T-helper 1 cell treated with Interleukin-12 subunit alpha and Interleukin-12 subunit beta and Interleukin-4 antibody, amounts not matched to agents 30 ng/mL and 1 ng/mL, for 36 hours (primary cell): ENCODE data around the gene ZDHHC5. TPM values are rescaled to one million over a fixed set of nuclear protein-coding genes. Genes with fewer than 3 reads are reported as not detected.
"Not testable (repeated sequence)": the region's sequence is repeated elsewhere in the genome, so short reads cannot be mapped to it uniquely, and the experiment has no call there.

Source experiments
- intact Hi-C: fragments of 100-400 bp; cut with micrococcal nuclease; formaldehyde crosslinking; loops from one replicate; pipeline ENCODE4 v1.15.1; 2024
- total RNA-seq: library from RNA; stranded (reverse); gene quantifications from 2 replicates; pipeline ENCODE4 v1.2.3, GENCODE V29; 2022

The ZDHHC5 gene
- total RNA-seq, 1 donor from 2014 or later = 84.4 TPM

- intact Hi-C loops = no loop called here
These were observed 5.0 kb upstream of the ZDHHC5 start for GRCh38 chr11:57662893-57663292.

GRCh38 chr11:57663975-57664374 is 3.9 kb upstream of the ZDHHC5 start:
- intact Hi-C loops = no loop called here

GRCh38 chr11:57667117-57667735 is 688 bp upstream of the ZDHHC5 start:
- intact Hi-C loops = loop anchor here (1.0 to 5.0 kb wide), 13 partner anchors 10 to 1950 kb away; partner anchors contain the start of genes CLP1, FAM111A, MED19 and OSBP

GRCh38 chr11:57668434-57668782 is 494 bp downstream of the ZDHHC5 start:
- intact Hi-C loops = loop anchor here (1.0 to 5.0 kb wide), 2 partner anchors 132 to 1949 kb away; partner anchors contain the start of gene OSBP

- intact Hi-C loops = no loop called here
These were observed 6.3 kb downstream of the ZDHHC5 start for GRCh38 chr11:57674251-57674650.

- intact Hi-C loops = no loop called here
These were observed 7.4 kb downstream of the ZDHHC5 start for GRCh38 chr11:57675176-57675941.

GRCh38 chr11:57679396-57679795 is 11.5 kb downstream of the ZDHHC5 start:
- intact Hi-C loops = no loop called here

GRCh38 chr11:57680552-57680874 is 12.6 kb downstream of the ZDHHC5 start:
- intact Hi-C loops = no loop called here

GRCh38 chr11:57681168-57681567 is 13.3 kb downstream of the ZDHHC5 start:
- intact Hi-C loops = no loop called here

- intact Hi-C loops = not testable (repeated sequence)
These were observed 22.6 kb downstream of the ZDHHC5 start for GRCh38 chr11:57690474-57690873.

- intact Hi-C loops = no loop called here
These were observed 31.0 kb downstream of the ZDHHC5 start for GRCh38 chr11:57698843-57699365.

- intact Hi-C loops = no loop called here
These were observed 31.9 kb downstream of the ZDHHC5 start for GRCh38 chr11:57699813-57700212.

GRCh38 chr11:57700425-57700824 is 32.5 kb downstream of the ZDHHC5 start:
- intact Hi-C loops = no loop called here

GRCh38 chr11:57703341-57703740 is 35.4 kb downstream of the ZDHHC5 start:
- intact Hi-C loops = no loop called here

- intact Hi-C loops = no loop called here
These were observed 37.0 kb downstream of the ZDHHC5 start for GRCh38 chr11:57704932-57705331.

GRCh38 chr11:57705432-57705831 is 37.5 kb downstream of the ZDHHC5 start:
- intact Hi-C loops = not testable (repeated sequence)

- intact Hi-C loops = loop anchor here (5.0 to 10.0 kb wide), 2 partner anchors 1432 to 1855 kb away; partner anchors contain the start of gene FAM111A
These were observed 42.0 kb downstream of the ZDHHC5 start for GRCh38 chr11:57709802-57710367.

GRCh38 chr11:57711414-57712255 is 43.7 kb downstream of the ZDHHC5 start, which contains the start of gene MED19:
Gene MED19, minus strand, starts transcription at chr11:57712215. Its CDS starts 36 bp downstream, at chr11:57712179.
- intact Hi-C loops = loop anchor here (1.0 to 10.0 kb wide), 14 partner anchors 30 to 1905 kb away; partner anchors contain the start of genes CLP1, FAM111A, SELENOH and SSRP1

- intact Hi-C loops = loop anchor here (1.0 to 10.0 kb wide), 14 partner anchors 29 to 1904 kb away; partner anchors contain the start of genes CLP1, FAM111A, SELENOH and SSRP1
These were observed 44.6 kb downstream of the ZDHHC5 start, which contains the start of gene TMX2 for GRCh38 chr11:57712256-57713150. Gene TMX2, plus strand, starts transcription at chr11:57712593. Its CDS starts 26 bp downstream, at chr11:57712619.

GRCh38 chr11:57713835-57714234 is 45.9 kb downstream of the ZDHHC5 start:
- intact Hi-C loops = loop anchor here (2.0 to 10.0 kb wide), 3 partner anchors 379 to 1851 kb away; partner anchors contain the start of genes FAM111A and SSRP1
